ENCODE data around the gene KPNA4. TPM values are rescaled to one million over a fixed set of nuclear protein-coding genes. Genes with fewer than 3 reads are reported as not detected.

KPNA4 gene
- polyA plus RNA-seq, 3 donors, result 4.4 to 14.7 (median 4.5) TPM

GRCh38 chr3:160598865-160599264 is 33.5 kb upstream of the KPNA4 start:
- no peak for DNase-seq
- no peaks in the 10 kb centered on the region for H4K20me1 ChIP-seq (ENCODE audit: insufficient read depth, low read length)
- Mint-ChIP-seq H3K4me1 (no peaks in the 10 kb centered on the region), H3K36me3 (no peaks in the 10 kb centered on the region), H3K27ac (no peak overlapping the region), H3K4me3 (no peak overlapping the region), H3K27me3 (ENCODE audit: low read depth in 3 of 3) (peaks cover 1 to 3% (median 2%) of the 10 kb centered on the region in 3 donors), H3K9me3 (peaks cover 0 to 5% (median 1%) of the 10 kb centered on the region in 7 donors)
- H3K4me2 ChIP-seq (replicated peaks; ENCODE audit: extremely low read depth, low read length, poor library complexity, severe bottlenecking), result no peak overlapping the region
- H3K4me1 ChIP-seq (ENCODE audit: control insufficient read depth in 1 of 2, insufficient read depth in 2 of 2, low read length in 2 of 2), result no peaks in the 10 kb centered on the region
- H3K9ac ChIP-seq (ENCODE audit: insufficient read depth, low read length, poor library complexity, severe bottlenecking), result no peak overlapping the region
- no peaks in the 10 kb centered on the region for H3K27me3 ChIP-seq (ENCODE audit: control insufficient read depth in 2 of 2, insufficient read depth in 2 of 2, low read length in 2 of 2)
- no peaks in the 10 kb centered on the region for H3K36me3 ChIP-seq (replicated peaks in 1 of 2; ENCODE audit: control insufficient read depth in 1 of 2, insufficient read depth in 2 of 2, low read length in 2 of 2)
- intact Hi-C loops (cut with micrococcal nuclease), result no loop called here
- no peak overlapping the region for H2AFZ ChIP-seq (ENCODE audit: insufficient read depth, low read depth, low read length, poor library complexity, severe bottlenecking)
- no peaks in the 10 kb centered on the region for H3K79me2 ChIP-seq (ENCODE audit: insufficient read depth, low read length)
- WGBS (ENCODE audit: insufficient coverage), result no CpG with 5 or more reads among the region's 2 CpGs
- no peaks in the 10 kb centered on the region for H3K9me3 ChIP-seq (replicated peaks in 1 of 2; ENCODE audit: control insufficient read depth in 1 of 2, insufficient read depth in 1 of 2, low read length in 2 of 2)
- TF ChIP-seq CTCF (IDR thresholded peaks at IDR 0.05), result no peak
- H3K27ac ChIP-seq (ENCODE audit: low read depth in 1 of 2, low read length in 2 of 2), result no peak overlapping the region
- no peak overlapping the region for H3K4me3 ChIP-seq (replicated peaks in 1 of 3; ENCODE audit: low read depth in 2 of 3, low read length in 3 of 3)

- Histone ChIP-seq H3K79me2 (ENCODE audit: insufficient read depth, low read length) (no peaks in the 10 kb centered on the region), H3K9me3 (replicated peaks in 1 of 2; ENCODE audit: control insufficient read depth in 1 of 2, insufficient read depth in 1 of 2, low read length in 2 of 2) (peaks cover 14 to 20% of the 10 kb centered on the region in 2 donors), H2AFZ (ENCODE audit: insufficient read depth, low read depth, low read length, poor library complexity, severe bottlenecking) (no peak overlapping the region), H3K27me3 (ENCODE audit: control insufficient read depth in 2 of 2, insufficient read depth in 2 of 2, low read length in 2 of 2) (no peaks in the 10 kb centered on the region), H3K4me3 (replicated peaks in 1 of 3; ENCODE audit: low read depth in 2 of 3, low read length in 3 of 3) (no peak overlapping the region), H4K20me1 (ENCODE audit: insufficient read depth, low read length) (no peaks in the 10 kb centered on the region), H3K27ac (ENCODE audit: low read depth in 1 of 2, low read length in 2 of 2) (no peak overlapping the region), H3K4me1 (ENCODE audit: control insufficient read depth in 1 of 2, insufficient read depth in 2 of 2, low read length in 2 of 2) (no peaks in the 10 kb centered on the region), H3K9ac (ENCODE audit: insufficient read depth, low read length, poor library complexity, severe bottlenecking) (no peak overlapping the region), H3K4me2 (replicated peaks; ENCODE audit: extremely low read depth, low read length, poor library complexity, severe bottlenecking) (no peak overlapping the region), H3K36me3 (replicated peaks in 1 of 2; ENCODE audit: control insufficient read depth in 1 of 2, insufficient read depth in 2 of 2, low read length in 2 of 2) (no peaks in the 10 kb centered on the region)
- Mint-ChIP-seq H3K9me3 (peaks cover 13 to 74% (median 42%) of the 10 kb centered on the region in 7 donors), H3K4me1 (no peaks in the 10 kb centered on the region), H3K27ac (peak overlapping the region in 1 of 7 donors; percentile 47), H3K4me3 (no peak overlapping the region), H3K36me3 (no peaks in the 10 kb centered on the region), H3K27me3 (ENCODE audit: low read depth in 3 of 3) (peaks cover 2 to 7% (median 3%) of the 10 kb centered on the region in 3 donors)
- no peak for DNase-seq
- TF ChIP-seq CTCF (IDR thresholded peaks at IDR 0.05), result no peak
- intact Hi-C loops (cut with micrococcal nuclease), result no loop called here
Observed at GRCh38 chr3:160588023-160588422, 22.7 kb upstream of the KPNA4 start.

All from CD14-positive monocyte (primary cell).